ENCODE data around the gene DCLK1.

GRCh38 chr13:35957241-35957731 lies 173.9 kb downstream of the DCLK1 start:
- TF ChIP-seq CTCF (IDR thresholded peaks at IDR 0.05) (no peak), POLR2A (IDR thresholded peaks at IDR 0.05) (no peak), EP300 (IDR thresholded peaks at IDR 0.05) (peak in 1 of 2 donors; percentile 55)

Measured in tibial nerve (tissue), 4 donors.